ENCODE data around the gene MAPRE3.

MAPRE3 gene

DNA sequence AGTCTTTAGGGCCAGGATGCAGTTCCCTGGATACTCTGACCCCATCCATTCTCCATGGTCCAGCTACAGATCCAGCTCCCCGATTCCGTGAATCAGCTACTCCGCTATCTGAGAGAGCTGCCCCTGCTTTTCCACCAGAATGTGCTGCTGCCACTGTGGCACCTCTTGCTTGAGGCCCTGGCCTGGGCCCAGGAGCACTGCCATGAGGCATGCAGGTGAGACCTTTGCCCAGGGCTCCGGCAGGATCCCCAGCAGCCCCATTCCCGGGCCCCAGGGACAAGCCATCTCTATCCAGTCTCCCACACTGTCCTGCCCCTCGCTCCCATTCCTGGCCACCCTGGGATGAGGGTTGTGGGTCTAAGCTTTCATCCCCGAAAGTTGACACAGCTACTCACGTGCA lies 69.8 kb downstream of the MAPRE3 start:
- no peak for DNase-seq (ENCODE audit: low spot score)

DNA sequence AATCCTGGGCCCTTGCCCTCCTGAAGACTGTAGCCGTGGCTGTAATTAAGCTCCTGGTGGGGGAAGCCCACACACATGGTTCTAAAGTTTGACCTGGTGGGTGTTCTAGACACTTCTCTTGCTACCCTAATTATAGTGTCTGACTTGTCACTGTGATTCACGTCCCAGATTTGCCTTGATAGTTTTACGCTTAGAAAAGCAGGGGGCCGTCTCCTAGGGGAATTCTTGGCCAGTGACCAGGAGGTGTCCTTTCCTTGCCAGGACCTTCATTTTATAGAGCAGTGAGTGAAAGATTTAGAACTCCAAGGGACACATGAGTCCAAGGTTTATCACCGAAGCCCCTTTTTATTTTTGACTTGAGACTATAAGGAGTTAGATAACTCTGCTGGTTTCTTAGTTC lies 71.3 kb downstream of the MAPRE3 start:
- DNase-seq (ENCODE audit: low spot score): peak; percentile 83

DNA sequence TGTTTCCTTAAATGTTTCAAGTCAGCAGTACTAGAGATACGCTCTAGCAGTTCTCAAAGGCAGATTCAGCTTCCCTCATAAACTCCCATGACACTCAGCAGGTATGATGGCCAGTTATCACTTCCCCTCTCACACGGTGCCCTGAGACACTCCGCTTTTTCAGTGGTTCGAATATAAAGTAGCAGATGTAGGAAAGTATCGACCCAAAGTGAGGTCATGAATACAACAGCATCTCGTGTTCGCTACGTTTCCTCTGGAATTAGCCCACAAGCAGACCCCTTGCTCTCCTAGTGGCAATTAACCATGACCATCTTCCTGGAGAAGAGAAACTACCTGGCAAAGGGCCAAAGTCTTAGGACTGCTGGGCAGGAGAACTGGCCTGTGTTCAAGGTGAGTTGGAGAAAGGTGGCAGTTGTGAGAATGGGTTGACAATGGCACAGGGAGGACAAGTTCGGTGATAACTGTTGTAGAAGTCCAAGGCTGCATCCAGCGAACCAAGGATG lies 71.8 kb downstream of the MAPRE3 start:
- peak; percentile 69 for DNase-seq (ENCODE audit: low spot score)

DNA sequence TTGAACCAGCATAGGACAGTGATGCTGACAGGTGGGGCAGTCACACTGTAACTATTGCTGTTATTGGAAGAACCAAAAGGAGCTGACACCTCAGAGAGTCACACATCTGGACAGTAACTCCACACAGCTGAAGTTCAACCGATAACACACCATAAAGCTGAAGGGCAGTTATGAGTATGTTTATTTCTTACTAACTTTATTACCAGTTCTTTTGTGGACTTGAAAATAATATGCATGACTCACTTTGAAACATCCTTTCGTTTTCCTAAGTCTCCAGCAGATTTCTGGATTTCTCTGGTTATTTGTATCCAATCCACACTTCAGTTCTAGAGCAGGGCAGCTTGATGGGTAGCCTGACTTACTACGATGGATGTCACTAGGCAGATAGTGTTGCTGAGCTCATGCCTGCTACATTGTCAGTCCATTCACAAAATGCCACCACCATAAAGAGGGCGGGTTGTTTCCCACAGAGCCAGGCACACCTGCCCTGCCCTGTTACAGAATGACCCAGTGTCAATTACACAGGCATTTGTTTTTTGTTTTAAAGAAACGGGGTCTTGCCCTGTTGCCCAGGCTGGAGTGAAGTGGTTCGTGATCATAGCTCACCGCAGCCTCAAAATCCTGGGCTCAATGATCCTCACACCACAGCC lies 72.7 kb downstream of the MAPRE3 start:
- no peak for DNase-seq (ENCODE audit: low spot score)

DNA sequence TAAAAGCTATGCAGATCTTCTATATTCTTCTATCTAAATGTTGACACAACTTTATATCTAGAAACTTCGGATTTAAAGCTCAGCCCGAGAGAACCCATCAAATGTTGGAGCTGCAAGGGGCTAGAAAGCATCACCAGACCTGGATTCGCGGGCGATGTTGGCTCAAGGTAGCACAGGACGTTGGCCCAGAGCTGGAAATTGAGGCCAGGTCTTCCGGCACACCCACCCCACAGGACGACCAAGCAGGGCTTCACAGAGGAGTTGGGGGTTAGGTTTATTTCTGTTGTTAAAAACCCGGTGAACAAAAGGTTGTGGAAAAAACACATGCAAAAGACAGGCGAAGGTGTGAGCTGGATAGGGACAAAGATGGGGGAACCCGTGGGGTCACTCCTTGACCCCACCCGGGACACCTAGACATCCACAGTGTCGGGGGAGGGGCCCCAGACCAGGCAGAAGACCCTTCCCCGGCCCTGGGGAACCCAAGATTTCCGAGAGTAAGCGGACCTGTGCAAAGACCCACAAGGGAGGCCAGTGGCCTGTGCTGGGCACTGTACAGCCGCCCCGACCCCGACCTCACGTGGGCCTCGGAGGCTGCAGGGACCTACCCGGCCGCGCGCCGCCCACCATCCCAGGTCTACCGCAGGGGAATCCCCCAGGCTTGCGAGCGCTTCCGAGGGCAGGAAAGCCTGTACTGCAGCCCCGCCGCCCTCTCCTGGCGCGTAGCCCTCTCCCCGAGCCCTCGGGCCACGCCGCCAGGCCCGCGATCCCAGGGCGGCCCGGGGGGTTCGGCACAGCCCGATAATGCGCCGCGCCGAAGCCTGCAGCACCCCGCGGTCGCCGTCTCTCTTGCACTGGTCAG lies 79.2 kb downstream of the MAPRE3 start:
- DNase-seq (ENCODE audit: low spot score): peak; percentile 63

DNA sequence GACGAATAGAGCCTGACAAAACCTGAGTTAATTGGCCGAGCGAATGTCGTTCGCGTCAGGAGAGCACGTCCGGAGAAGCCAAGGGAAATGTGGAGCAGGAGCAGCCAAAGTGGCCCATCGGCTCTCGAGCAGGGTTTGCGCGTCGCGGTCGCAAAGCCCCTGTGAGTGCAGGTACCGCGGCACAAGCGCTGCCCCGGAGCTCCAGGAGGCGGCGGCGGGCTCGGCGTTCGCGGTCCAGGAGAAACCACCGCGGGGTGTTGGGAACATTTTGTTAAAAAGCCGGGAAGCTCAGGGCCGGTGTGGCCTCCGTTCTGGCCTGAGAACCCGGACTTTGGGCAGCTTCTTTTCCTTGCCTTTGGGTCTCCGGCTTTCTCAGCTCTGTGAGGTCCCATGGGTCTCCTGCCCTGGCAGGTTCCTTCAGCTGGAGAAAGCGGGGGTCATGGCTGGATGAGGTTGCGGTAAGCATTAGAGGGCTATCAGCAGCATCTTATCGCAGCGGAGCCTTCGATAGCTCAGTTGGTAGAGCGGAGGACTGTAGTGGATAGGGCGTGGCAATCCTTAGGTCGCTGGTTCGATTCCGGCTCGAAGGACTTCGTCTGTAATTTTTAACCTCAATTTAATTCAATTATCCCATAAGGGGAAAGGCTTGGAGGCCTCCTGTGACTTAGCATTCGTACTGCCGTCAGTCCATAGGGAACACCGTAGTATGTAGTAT lies 80.0 kb downstream of the MAPRE3 start:
- DNase-seq (ENCODE audit: low spot score): peak; percentile 97

DNA sequence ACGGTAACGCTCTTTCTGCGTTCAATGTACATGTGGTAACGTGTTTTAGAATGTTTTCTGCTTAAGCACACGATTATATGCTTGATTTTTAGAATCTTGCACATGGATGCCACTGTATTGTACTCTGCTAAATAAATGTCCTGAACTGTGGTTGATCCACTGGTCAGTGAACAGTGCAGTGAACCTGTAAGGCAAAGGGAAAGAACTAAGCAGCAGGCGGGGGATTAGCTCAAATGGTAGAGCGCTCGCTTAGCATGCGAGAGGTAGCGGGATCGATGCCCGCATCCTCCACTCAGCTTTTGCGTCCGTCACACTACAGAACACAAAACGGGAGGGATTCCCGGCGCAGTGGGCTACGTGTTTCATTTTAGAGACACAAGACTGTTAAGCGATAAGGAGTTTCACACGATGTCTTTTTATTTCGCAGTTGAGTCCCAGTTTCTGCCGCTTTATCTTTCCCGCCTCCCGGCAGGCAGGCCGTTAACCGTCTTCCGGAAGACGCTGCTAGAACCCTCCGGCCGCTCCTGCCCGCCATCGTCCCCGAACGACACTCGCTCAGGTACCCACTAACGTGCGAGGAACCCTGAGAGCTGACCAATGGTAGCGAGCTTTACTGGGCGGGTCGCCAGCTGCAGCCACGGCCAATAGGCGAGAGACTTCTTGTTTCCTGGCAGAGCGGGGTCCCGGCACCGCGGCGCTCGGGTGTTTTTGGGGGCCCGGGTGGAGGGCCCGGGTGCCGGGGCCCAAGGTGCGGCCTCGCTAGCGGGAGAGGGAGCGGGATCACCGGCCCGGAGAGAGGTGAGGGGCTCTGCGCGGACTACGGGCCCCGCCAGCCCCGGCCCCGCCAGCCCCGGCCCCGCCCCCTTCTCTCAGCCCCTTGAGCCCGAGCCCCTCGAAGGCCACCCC lies 80.8 kb downstream of the MAPRE3 start, which contains the start of gene AGBL5:
AGBL5 (plus strand) TSS at position 673 of the 906 bp plus-strand sequence. CDS start 1,291 bp downstream, outside the sequence.
- peak; percentile 95 for DNase-seq (ENCODE audit: low spot score)

DNA sequence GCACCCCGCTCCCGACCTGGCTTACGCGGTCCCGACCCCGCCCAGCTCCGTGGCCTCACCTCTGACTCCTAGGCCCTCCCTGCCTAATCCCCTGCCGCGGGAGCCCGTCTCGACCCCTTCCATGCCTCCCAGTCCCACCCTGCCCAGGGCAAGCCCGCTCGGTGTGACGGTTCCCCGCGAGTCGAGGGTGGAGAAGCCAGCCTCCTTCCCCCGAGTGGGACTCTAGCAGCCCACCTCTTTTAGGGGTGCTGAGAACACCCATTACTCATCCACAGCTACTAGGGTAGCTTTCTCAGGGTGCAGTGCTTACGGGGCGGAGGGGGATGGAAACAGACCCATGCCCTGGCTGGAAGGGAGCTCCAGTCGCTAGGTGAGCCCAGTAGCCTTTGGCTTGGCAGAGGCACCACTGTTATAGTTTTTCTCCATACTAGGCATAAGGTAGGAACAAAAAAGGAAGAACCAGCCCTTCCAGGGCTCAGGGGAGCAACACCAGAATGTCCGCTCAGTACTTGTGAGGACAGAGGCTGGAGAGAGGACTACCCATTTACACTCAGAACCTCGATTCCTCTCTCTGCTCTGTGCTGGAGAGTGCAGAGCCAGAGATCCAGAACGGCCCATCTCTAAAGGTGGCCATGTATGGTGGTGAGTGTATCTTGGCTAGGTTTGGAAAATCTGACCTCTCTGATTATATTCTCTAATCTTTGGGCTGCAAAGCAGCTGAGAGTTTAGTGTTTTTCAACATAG lies 81.6 kb downstream of the MAPRE3 start:
- DNase-seq (ENCODE audit: low spot score): peak; percentile 13

DNA sequence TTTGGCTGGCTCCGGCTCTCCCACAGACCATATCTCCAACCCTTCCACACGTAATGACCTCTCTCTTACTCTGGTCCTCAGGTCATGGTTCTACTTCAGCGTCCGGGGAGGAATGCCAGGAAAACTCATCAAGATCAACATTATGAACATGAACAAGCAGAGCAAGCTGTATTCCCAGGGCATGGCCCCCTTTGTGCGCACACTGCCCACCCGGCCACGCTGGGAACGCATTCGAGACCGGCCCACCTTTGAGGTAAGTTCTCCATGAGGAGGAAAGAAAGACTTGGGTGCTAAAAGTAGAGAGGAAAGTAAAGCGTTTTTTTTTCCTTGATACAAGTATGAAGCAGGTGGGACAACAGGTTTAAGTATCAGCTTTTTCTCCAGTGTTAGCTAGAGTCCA lies 82.9 kb downstream of the MAPRE3 start:
- no peak for DNase-seq (ENCODE audit: low spot score)

DNA sequence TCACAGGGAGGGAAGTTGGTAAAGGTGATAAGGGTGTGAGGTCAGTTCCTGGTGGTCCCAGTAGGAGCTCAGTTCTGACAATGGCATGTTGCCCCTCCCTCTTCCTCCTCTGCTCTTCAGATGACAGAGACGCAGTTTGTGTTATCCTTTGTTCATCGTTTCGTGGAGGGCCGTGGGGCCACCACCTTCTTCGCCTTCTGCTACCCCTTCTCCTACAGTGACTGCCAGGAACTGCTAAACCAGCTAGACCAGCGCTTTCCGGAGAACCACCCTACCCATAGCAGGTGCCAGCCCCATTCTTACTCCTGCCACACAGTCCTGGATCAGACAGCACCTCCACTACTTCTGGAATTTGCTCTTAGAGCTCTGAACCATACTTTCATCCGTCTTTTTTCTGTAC lies 83.3 kb downstream of the MAPRE3 start:
- no peak for DNase-seq (ENCODE audit: low spot score)

DNA sequence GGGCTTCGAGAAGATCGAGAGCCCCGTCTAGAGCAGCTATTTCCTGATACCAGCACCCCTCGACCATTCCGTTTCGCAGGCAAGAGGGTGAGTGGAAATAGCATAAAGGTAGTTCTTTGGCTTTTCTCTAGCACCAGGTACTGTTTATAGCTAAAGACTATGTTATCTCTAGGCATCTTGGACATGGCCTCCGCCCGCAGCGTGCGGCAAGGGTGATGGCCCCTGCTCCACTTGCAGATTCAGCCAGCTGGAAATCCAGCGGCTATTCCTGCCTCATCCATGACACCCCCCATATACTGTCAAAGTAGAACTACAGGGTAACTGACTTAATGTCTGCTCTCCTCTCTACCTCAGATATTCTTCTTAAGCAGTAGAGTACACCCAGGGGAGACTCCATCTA lies 84.3 kb downstream of the MAPRE3 start:
- no peak for DNase-seq (ENCODE audit: low spot score)

DNA sequence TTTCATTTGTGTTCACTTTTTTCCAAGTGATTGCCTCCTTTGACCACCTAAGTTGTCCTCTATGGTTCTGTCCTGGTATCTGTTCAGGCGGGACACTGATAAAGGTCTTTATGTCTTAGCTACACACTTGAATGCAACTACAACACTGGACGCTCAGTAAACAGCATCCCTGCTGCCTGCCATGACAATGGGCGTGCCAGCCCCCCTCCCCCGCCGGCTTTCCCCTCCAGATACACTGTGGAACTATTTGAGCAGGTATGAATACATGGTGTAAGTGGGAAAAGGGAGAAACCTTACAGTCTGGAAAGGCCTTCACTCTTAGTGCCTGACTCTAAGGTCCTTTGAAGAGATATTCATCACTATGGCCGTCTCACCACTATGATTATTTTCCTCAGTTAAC lies 86.7 kb downstream of the MAPRE3 start:
- DNase-seq (ENCODE audit: low spot score): no peak

DNA sequence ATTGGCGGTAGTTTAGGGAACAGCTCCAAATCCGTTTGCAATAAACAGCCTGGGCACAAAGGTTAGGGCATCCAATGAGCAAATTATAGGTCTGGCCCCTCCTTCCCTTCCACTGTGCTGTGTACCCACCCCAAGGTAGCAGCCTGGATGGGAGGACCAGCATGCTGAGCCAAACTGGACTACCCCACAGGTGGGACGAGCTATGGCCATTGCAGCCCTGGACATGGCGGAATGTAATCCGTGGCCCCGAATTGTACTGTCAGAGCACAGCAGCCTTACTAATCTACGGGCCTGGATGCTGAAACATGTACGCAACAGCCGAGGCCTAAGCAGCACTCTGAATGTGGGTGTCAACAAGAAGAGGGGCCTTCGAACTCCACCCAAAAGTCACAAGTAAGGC lies 87.8 kb downstream of the MAPRE3 start:
- no peak for DNase-seq (ENCODE audit: low spot score)

DNA sequence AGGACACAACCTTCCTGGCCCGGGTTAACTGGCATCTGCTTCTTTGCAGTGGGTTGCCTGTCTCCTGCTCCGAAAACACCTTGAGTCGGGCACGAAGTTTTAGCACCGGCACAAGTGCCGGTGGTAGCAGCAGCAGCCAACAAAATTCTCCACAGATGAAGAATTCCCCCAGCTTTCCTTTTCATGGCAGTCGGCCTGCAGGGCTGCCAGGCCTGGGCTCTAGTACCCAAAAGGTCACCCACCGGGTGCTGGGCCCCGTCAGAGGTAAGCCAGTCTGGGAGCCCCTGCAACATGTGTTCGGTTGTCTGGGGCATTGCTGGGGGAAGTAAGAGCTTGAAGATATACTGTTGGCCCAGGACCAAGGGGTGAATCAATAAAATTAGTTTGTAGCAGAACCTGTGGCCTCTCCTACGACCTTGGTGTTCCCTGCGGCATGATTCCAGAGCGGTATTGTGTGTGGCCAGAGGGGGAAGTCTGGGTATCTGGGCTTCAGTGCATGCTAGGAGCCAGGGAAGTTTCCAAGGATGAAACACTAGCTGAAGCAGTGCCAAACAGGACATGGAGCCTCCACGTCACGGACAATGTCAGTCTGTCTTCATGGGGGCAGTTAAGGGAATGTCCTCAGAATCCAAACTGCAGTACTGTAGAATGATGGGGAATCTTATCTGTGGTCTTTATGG lies 88.8 kb downstream of the MAPRE3 start:
- no peak for DNase-seq (ENCODE audit: low spot score)

DNA sequence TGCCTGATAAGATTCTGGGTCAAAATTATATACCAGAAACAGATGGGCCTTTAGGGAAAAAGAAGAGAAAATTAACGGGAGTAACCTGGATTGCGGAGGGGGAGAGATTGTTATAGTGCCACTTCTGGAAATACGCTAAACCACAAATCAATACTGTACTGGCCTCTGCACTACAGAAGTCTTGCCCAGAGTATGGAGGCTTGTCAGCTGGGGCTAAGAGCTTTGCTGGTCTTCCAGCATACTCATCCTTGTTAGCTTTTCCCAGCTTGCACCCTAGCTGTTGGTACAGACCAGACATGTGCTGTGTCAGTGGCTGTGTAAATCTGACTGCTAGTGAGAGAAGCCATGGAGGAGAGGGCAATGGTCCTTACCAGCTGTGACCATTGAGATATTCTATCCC lies 89.9 kb downstream of the MAPRE3 start:
- DNase-seq (ENCODE audit: low spot score): no peak

DNA sequence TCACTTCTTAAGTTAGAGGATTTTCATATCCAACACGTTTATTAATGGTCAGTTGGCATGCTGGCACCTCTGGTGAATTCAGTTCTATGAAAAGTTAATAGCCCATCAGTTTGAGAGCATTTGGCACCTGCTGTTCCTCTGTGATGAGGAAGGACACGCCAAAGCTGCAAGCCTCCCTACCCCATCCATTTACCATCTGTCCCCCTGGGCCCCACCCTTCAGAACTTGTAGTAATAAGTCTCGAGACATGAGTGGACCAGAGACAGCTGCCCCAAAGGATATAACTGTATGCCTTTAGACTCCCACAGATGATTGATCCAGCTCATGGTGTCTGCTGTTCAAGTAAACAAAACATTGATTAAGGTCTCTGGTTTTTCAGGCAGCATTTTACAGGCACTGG lies 94.7 kb downstream of the MAPRE3 start:
- no peak for DNase-seq (ENCODE audit: low spot score)

DNA sequence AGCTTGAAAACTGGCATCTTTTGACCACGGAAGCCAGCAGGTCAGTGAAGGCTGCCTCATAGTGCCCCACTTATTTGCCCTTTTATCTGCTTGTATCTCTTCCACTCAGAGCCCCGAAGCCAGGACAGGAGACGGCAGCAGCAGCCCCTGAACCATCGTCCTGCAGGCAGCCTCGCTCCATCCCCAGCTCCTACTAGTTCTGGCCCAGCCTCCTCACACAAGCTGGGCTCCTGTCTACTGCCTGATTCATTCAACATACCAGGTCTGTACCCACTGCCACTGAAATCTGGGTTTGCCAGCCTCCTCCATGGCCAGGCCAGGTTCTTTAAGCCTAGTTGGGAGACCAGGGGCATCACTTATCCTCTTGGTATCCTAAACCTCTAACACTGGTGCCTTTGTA lies 96.9 kb downstream of the MAPRE3 start:
- DNase-seq (ENCODE audit: low spot score): no peak

DNA sequence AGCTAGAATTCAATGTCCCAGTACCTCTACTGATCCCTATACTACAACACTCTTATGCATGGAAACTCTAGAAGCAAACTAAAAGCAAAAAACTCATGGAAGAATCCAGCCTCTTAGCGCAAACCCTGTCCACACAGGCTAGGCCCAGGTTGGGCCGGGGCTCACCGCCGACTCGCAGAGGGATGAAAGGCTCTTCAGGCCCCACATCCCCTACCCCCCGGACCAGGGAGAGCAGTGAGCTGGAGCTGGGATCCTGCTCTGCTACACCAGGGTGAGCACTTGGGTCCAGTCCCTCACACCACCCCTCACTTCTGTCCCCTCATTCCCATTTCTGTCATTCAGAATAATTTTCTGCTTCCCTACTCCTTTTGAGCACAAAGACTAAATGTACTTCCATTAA lies 99.0 kb downstream of the MAPRE3 start:
- no peak for DNase-seq (ENCODE audit: low spot score)

DNA sequence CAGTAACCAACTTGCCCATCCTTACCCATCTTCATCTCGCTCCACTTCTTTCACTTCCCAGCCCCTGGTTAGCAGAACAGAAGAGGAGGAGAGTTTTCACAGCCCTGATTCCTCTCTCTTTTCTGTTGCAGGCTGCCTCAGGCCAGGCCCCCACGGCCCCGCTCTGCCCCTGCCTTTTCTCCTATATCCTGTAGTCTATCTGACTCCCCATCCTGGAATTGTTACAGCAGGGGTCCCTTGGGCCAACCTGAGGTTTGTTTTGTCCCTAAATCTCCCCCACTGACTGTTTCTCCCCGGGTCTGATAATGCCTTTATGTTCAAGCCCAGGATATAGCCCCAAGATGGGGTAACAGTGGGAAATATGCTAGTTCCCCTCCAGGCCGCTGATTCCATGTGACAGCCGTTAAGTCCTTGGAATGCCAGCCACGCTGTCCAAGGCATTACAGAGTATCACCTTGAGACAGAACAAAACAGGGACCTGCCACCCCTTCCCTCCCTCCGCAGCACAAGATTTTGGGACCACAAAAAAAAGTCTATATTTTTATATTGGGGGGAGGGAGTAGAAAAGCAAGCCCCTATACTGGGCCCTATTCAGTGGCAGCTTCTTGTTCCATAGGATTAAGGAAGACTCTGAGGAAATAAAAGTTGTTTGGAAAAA lies 99.7 kb downstream of the MAPRE3 start:
- DNase-seq (ENCODE audit: low spot score): no peak
